Peyer's patch (tissue), 4 donors: ENCODE data around the gene EPN1. TPM values are rescaled to one million over a fixed set of nuclear protein-coding genes. Genes with fewer than 3 reads are reported as not detected.

Experiments used
- DNase-seq, 3 donors: peaks; one replicate each; pipeline ENCODE4 v3.0.0-alpha.2; 2017 to 2019
- H3K27ac ChIP-seq, 4 donors: fragments of 200-600 bp; sonication (generic); one replicate each; pipeline ENCODE4 v1.5.1; 2016 to 2019
- H3K27me3 ChIP-seq, 2 donors: fragments of 200-600 bp; sonication (generic); one replicate each; pipeline ENCODE4 v1.5.1; 2019
- H3K36me3 ChIP-seq, 3 donors: fragments of 200-600 bp; sonication (generic); one replicate each; pipeline ENCODE4 v1.5.1; 2016 to 2019
- H3K4me1 ChIP-seq, 4 donors: fragments of 200-600 bp; sonication (generic); one replicate each; pipeline ENCODE4 v1.5.1; 2016 to 2019
- H3K4me3 ChIP-seq, 4 donors: fragments of 200-600 bp; sonication (generic); 1 replicate in 3 of 4; 2 replicates in 1 of 4; pipeline ENCODE4 v1.5.1; 2016 to 2019; ENCODE audit warnings: mild to moderate bottlenecking in 1 of 4
- H3K9me3 ChIP-seq, 4 donors: fragments of 200-600 bp; sonication (generic); one replicate each; pipeline ENCODE4 v1.5.1; 2016 to 2019; ENCODE audit warnings: mild to moderate bottlenecking in 1 of 4
- POLR2A ChIP-seq, 2 donors: fragments of 450-650 bp; IDR thresholded peaks; one replicate each; pipeline ENCODE4 v1.5.1; 2017; ENCODE audit warnings: antibody characterized with exemption in 2 of 2, mild to moderate bottlenecking in 2 of 2, moderate library complexity in 2 of 2
- total RNA-seq, 4 donors: library from RNA; depleted of rRNA; stranded (reverse); fragments of >200 nt; gene quantifications; one replicate each; pipeline ENCODE4 v1.1.0, GENCODE V29; 2016
- TF ChIP-seq, protein P1 (sequence below), 6 experiments: fragments of 450-650 bp in 4 of 6; fragments of 200-600 bp in 2 of 6; sonication (generic) in 1 of 6; IDR thresholded peaks; one replicate each; pipeline ENCODE4 v1.5.1; 2017 to 2019; ENCODE audit warnings: antibody characterized with exemption in 6 of 6, mild to moderate bottlenecking in 3 of 6, moderate library complexity in 1 of 6

EPN1 gene
- total RNA-seq, 4 donors from 2014 or later = 120 to 241 (median 163) TPM

DNA sequence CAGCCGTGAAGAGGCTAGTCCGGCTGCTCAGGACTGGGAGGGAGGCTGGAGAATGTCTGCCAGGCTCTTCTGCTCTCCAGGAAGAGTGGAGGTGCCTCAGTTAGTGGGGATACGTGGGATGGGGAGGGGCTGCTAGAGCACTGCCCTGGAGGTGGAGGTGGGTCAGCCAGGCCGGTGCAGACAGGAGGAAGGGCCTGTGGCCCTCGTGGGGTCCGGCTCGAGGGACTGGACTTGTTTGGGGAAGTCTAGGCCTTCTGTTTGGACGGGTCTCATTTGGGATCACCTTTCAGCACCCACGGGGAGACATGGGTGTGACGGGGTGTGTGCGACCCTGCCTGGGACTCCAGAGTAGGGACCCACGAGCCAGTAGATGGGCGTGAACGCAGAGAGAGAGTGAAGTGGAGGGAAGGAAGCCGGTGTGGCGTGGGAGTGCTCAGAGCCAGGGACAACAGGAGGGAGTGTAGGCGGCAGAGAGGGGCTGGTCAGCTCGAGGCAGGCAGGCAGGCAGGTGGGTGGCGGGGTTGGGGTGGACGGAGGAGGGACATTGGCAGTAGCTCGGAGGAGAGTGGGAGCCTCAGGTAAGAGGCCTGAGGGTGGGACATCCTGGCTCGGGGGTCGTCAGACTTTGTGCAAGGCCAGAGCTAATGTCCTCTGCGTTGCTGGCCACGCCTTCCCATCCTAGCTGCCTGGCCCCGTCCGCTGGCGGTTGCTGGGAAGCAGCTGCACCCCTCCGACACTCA lies 11.5 kb downstream of the EPN1 start:
- peaks cover 0 to 60% (median 11%) of the 10 kb centered on the region in 4 donors for H3K4me1 ChIP-seq
- H3K9me3 ChIP-seq = no peaks in the 10 kb centered on the region
- H3K4me3 ChIP-seq = no peak overlapping the region
- peaks cover 0 to 71% (median 3%) of the 10 kb centered on the region in 3 donors for H3K36me3 ChIP-seq
- peak in 1 of 3 donors; percentile 50 for DNase-seq
- TF ChIP-seq, protein P1, sequence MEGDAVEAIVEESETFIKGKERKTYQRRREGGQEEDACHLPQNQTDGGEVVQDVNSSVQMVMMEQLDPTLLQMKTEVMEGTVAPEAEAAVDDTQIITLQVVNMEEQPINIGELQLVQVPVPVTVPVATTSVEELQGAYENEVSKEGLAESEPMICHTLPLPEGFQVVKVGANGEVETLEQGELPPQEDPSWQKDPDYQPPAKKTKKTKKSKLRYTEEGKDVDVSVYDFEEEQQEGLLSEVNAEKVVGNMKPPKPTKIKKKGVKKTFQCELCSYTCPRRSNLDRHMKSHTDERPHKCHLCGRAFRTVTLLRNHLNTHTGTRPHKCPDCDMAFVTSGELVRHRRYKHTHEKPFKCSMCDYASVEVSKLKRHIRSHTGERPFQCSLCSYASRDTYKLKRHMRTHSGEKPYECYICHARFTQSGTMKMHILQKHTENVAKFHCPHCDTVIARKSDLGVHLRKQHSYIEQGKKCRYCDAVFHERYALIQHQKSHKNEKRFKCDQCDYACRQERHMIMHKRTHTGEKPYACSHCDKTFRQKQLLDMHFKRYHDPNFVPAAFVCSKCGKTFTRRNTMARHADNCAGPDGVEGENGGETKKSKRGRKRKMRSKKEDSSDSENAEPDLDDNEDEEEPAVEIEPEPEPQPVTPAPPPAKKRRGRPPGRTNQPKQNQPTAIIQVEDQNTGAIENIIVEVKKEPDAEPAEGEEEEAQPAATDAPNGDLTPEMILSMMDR (IDR thresholded peaks at IDR 0.05) = no peak
- no peak for TF ChIP-seq POLR2A (IDR thresholded peaks at IDR 0.05)
- no peaks in the 10 kb centered on the region for H3K27me3 ChIP-seq
- peak overlapping the region in 3 of 4 donors; percentile 83 to 97 (median 90) for H3K27ac ChIP-seq

DNA sequence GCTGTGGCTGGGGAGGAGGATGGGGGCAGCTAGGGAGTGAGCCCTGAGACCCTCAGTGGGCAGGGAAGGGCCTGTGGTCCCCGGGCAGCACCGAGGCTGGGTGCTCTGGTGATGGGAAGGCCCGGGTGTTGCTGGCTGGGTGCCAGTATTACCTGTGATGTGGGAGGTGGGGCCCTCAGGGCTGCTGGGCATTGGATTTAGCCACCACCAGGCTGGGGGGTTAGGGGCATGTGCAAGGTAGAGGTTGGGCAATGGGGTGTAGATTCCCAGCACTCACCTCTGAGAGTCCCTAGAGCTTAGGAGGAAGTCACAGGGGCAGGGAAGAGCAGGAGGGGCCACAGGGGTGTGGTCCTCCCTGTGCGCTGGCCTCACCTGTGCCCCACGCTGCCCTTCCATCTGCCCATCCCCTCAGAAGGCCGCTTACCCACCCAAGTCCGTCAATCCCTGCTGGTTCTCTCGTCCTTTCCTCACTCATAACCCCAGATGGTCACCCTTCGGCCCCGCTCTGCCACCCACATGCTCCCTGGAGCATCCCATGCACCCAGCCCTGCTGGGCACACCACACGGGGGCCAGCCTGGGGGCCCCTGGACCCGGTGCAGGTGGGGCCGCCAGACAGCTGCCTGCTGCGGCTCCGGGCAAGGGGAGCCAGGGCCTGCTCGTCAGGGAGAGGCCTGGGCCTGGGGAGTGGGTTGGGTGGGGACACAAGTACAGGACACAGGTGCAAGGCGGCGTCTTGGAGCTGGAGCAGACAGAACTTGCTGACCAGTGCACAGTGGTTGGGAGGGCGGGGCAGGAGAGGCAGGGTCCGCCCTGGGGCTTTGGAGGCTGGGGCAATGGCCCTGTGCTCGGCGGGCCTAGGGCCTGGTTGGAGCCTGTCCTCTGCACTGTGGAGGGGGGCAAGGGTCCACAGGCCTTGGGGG lies 12.5 kb downstream of the EPN1 start:
- Histone ChIP-seq H3K4me3 (peak overlapping the region in 2 of 4 donors; percentile 14 to 24), H3K4me1 (peaks cover 0 to 56% (median 11%) of the 10 kb centered on the region in 4 donors)

DNA sequence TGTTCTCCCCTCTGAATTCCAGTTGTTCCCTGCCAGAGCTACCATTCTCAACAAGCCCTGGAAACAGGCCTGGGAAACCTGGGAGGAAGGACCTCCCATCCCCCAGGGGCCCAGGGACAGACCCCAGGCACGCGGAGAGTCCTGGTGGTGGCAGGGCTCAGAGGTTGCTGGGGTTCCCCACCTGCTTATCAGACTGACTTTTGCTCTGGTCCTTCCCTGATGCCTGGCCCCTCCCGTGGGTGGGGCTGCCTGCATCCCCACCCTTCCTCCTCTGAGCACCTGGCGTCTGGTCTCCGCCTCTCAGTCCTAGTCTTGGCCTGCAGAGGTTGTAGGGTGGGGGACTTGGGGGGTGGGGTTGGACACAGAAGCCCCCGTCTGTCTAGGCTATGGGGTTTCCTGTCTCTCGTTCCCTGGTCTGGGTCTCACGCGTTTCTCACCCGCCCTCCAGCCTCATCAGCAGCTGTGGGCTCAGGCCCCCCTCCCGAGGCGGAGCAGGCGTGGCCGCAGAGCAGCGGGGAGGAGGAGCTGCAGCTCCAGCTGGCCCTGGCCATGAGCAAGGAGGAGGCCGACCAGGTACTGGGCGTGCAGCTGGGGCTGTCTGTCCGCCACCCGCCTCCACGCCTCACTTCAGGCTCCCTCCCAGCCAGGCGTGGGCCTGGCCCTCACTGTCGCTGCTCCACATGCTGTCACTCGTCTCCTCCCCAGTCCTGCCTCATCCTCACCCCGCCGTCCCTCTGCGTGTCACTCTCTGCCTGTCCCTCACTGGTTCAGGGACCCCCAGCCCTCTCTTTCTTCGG lies 13.6 kb downstream of the EPN1 start:
- H3K9me3 ChIP-seq = no peaks in the 10 kb centered on the region
- H3K36me3 ChIP-seq = peaks cover 0 to 80% (median 3%) of the 10 kb centered on the region in 3 donors
- H3K4me3 ChIP-seq = peak overlapping the region in 2 of 4 donors; percentile 28 to 29
- peak overlapping the region; percentile 5 to 97 (median 86) for H3K27ac ChIP-seq
- DNase-seq = peak in 2 of 3 donors; percentile 91 to 93
- no peaks in the 10 kb centered on the region for H3K27me3 ChIP-seq
- TF ChIP-seq POLR2A (IDR thresholded peaks at IDR 0.05) = peak; percentile 29 to 60
- TF ChIP-seq, protein P1 (IDR thresholded peaks at IDR 0.05) = peak in 1 of 6 experiments; percentile 2
- H3K4me1 ChIP-seq = peaks cover 0 to 56% (median 11%) of the 10 kb centered on the region in 4 donors

More for the DNA sequence above, 12.5 kb downstream of the EPN1 start:
- DNase-seq = peak in 2 of 3 donors; percentile 90 to 91
- peak; percentile 47 to 51 for TF ChIP-seq POLR2A (IDR thresholded peaks at IDR 0.05)
- TF ChIP-seq, protein P1 (IDR thresholded peaks at IDR 0.05) = no peak
- Histone ChIP-seq H3K36me3 (peaks cover 0 to 71% (median 3%) of the 10 kb centered on the region in 3 donors), H3K9me3 (no peaks in the 10 kb centered on the region), H3K27ac (peak overlapping the region in 3 of 4 donors; percentile 83 to 97 (median 90)), H3K27me3 (no peaks in the 10 kb centered on the region)

DNA sequence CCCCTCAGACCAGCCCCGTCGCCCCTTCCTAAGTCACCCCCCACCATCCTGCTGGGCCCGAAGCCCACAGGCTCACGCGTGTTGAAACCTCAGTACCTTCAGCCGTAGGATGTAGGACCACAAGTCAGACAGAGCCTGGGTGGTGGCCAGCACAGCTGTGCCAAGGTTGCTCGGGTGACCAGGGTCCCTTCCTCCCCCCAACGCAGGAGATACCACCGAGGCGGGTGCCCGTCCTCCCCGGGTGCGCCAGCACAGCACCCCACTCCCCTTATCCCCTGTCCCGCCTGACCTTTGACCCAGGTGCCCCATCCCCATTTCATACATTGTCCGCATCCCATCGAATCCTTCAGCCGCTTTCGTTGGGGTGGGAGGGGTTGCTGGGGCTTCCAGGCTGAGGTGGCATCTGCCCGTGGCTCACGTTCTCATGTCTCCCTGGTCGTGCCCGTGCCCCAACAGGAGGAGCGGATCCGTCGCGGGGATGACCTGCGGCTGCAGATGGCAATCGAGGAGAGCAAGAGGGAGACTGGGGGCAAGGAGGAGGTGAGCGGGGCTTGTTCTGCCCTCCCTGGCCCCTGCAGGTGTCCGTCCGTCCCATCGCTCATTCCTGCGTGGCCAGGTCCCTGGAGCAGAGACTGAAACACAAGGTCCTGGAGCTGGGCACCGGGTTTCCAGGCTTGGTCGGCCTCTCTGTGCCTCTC lies 14.5 kb downstream of the EPN1 start:
- peak overlapping the region; percentile 5 to 97 (median 86) for H3K27ac ChIP-seq
- peaks cover 0 to 84% (median 3%) of the 10 kb centered on the region in 3 donors for H3K36me3 ChIP-seq

More for the DNA sequence above, 14.5 kb downstream of the EPN1 start:
- peak in 1 of 3 donors; percentile 50 for DNase-seq
- TF ChIP-seq, protein P1 (IDR thresholded peaks at IDR 0.05) = no peak
- no peak for TF ChIP-seq POLR2A (IDR thresholded peaks at IDR 0.05)
- peak overlapping the region in 1 of 4 donors; percentile 28 for H3K4me3 ChIP-seq
- no peaks in the 10 kb centered on the region for H3K27me3 ChIP-seq
- H3K9me3 ChIP-seq = no peaks in the 10 kb centered on the region
- peaks cover 0 to 55% (median 11%) of the 10 kb centered on the region in 4 donors for H3K4me1 ChIP-seq
